ENCODE data around the gene INTS1. TPM values are rescaled to one million over a fixed set of nuclear protein-coding genes. Genes with fewer than 3 reads are reported as not detected.

Gene INTS1
- total RNA-seq, 2 donors from 2014 or later: 79.0 to 153 TPM

DNA sequence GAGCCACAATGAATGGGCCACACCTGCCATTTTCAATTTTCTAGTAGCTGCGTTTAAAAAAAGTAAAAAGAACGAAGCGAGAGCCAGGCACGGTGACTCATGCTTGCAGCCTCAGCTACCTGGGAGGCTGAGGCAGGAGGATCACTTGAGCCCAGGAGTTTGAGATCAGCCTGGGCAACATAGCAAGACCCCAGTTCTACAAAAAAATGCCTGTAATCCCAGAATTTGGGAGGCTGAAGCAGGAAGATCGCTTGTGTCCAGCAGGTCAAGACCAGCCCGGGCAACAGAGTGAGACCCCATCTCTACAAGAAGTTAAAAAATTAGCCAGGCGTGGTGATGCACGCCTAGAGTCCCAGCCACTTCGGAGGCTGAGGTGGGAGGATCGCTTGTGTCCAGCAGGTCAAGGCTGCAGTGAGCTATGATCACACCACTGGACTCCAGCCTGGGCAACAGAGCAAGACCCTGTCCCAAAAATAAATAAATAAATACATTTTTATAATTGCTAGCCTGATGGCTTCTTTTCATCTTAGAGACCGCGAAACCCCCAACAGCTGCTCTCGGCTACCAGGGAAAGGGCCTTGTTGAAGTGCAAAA is 77.0 kb downstream of the INTS1 start:
- no peak overlapping the region for H3K4me3 Mint-ChIP-seq
- no peak overlapping the region for H3K27ac Mint-ChIP-seq
- no peaks in the 10 kb centered on the region for H3K36me3 Mint-ChIP-seq
- no peaks in the 10 kb centered on the region for H3K9me3 Mint-ChIP-seq
- H3K27me3 Mint-ChIP-seq: peaks cover 13 to 14% of the 10 kb centered on the region in 2 donors
- ATAC-seq (no peak), DNase-seq (ENCODE audit: low spot score) (no peak)
- peaks cover 0 to under 1% of the 10 kb centered on the region in 2 donors for H3K4me1 Mint-ChIP-seq (ENCODE audit: low read depth in 2 of 2)

DNA sequence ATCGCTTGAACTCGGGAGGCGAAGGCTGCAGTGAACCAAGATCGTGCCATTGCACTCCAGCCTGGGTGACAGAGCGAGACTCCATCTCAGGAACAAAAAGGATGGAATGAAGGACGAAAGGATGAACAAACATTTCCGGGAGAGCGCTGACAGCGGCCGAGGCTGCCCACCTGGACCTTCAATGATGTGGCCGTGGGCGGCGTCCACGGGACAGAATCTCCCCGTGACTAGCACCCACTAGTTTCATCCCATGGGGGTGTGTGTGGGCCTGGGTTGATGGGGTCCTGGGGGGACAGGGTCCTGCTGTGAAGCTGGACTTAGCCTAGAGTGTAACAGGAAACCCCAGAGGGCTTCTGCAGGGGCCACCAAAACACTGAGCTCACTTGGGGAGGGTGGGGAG is 77.7 kb downstream of the INTS1 start:
- Mint-ChIP-seq H3K4me3 (no peak overlapping the region), H3K36me3 (no peaks in the 10 kb centered on the region), H3K27me3 (peaks cover 13 to 14% of the 10 kb centered on the region in 2 donors), H3K4me1 (ENCODE audit: low read depth in 2 of 2) (no peaks in the 10 kb centered on the region), H3K27ac (no peak overlapping the region), H3K9me3 (no peaks in the 10 kb centered on the region)
- ATAC-seq: no peak
- DNase-seq (ENCODE audit: low spot score): no peak

DNA sequence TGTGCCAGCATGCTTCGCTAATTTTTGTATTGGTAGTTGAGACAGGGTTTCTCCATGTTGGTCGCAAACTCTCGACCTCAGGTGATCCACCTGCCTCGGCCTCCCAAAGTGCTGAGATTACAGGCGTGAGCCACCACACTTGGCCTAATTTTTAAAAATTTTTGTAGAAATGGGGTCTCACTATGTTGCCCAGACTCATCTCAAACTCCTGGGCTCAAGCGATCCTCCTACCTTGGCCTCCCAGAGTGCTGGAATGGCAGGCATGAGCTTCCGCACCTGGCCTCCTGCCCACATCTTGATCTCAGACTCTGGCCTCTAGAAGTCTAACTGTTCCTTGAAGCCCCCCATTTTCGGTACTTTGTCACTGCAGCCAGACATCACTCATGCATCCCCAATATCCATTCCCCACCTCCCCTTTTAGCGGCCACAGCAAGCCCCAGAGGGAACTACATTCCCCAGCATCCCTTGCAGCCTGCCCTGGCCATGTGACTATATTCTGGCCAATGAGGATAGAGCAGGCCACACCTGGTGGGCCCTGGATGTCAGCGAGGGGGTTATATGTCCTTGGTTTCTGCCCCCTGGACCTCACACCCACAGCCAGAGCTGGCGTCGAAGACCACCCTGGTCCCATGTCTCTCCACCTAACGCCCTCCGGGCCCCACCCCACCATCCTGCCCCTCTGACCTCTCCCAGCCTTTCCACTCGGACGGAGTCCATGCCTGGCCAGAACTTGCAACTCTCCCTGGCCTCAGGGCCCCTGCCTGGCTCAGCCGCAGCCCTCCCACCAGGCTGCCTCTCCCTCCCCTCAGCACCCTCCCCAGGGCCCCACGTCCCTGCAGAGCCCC is 78.7 kb downstream of the INTS1 start:
- ATAC-seq: no peak
- no peaks in the 10 kb centered on the region for H3K4me1 Mint-ChIP-seq (ENCODE audit: low read depth in 2 of 2)
- no peak for DNase-seq (ENCODE audit: low spot score)
- H3K27ac Mint-ChIP-seq: no peak overlapping the region
- peaks cover 13 to 14% of the 10 kb centered on the region in 2 donors for H3K27me3 Mint-ChIP-seq
- no peaks in the 10 kb centered on the region for H3K36me3 Mint-ChIP-seq
- H3K4me3 Mint-ChIP-seq: no peak overlapping the region
- H3K9me3 Mint-ChIP-seq: no peaks in the 10 kb centered on the region

- DNase-seq (ENCODE audit: low spot score): no peak
- peaks cover 13 to 14% of the 10 kb centered on the region in 2 donors for H3K27me3 Mint-ChIP-seq
- H3K4me3 Mint-ChIP-seq: no peak overlapping the region
- no peaks in the 10 kb centered on the region for H3K9me3 Mint-ChIP-seq
- no peaks in the 10 kb centered on the region for H3K36me3 Mint-ChIP-seq
- H3K4me1 Mint-ChIP-seq (ENCODE audit: low read depth in 2 of 2): peaks cover 0 to 3% of the 10 kb centered on the region in 2 donors
- no peak overlapping the region for H3K27ac Mint-ChIP-seq
- ATAC-seq: no peak
Observed at GRCh38 chr7:1424041-1424440, 80.1 kb downstream of the INTS1 start.

- H3K27ac Mint-ChIP-seq: no peak overlapping the region
- peaks cover 13 to 14% of the 10 kb centered on the region in 2 donors for H3K27me3 Mint-ChIP-seq
- H3K4me3 Mint-ChIP-seq: no peak overlapping the region
- peaks cover 6 to 7% of the 10 kb centered on the region in 2 donors for H3K4me1 Mint-ChIP-seq (ENCODE audit: low read depth in 2 of 2)
- no peaks in the 10 kb centered on the region for H3K9me3 Mint-ChIP-seq
- H3K36me3 Mint-ChIP-seq: no peaks in the 10 kb centered on the region
- DNase-seq (ENCODE audit: low spot score) (no peak), ATAC-seq (no peak)
Observed at GRCh38 chr7:1423264-1423811, 80.9 kb downstream of the INTS1 start.

GRCh38 chr7:1422512-1423263 is 81.5 kb downstream of the INTS1 start:
- ATAC-seq (no peak), DNase-seq (ENCODE audit: low spot score) (no peak)
- H3K27me3 Mint-ChIP-seq: peaks cover 13 to 16% of the 10 kb centered on the region in 2 donors
- H3K27ac Mint-ChIP-seq: no peak overlapping the region
- H3K36me3 Mint-ChIP-seq: no peaks in the 10 kb centered on the region
- no peak overlapping the region for H3K4me3 Mint-ChIP-seq
- H3K9me3 Mint-ChIP-seq: no peaks in the 10 kb centered on the region
- H3K4me1 Mint-ChIP-seq (ENCODE audit: low read depth in 2 of 2): peaks cover 12 to 14% of the 10 kb centered on the region in 2 donors

DNA sequence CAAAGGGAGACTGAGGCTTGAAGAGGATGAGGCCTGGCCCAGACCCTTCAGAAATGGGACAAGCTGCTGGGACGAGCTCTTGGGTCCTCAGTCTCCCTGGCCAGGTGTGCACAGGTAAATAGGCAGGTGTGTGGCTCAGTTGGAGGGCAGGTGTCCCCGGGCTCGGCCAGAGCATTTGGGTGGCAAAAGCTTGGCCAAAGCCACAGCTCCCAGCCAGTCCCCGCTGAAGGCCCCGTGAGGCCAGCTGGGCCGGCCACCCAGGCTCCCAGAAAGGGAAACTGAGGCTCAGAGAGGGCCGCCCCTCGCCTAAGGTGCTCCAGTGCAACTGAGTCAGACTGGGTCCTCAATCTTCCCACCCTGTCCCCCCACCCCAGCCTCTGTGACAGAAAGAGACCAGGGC is 82.2 kb downstream of the INTS1 start:
- H3K27me3 Mint-ChIP-seq: peaks cover 13 to 16% of the 10 kb centered on the region in 2 donors
- peaks cover 20 to 21% of the 10 kb centered on the region in 2 donors for H3K4me1 Mint-ChIP-seq (ENCODE audit: low read depth in 2 of 2)
- H3K9me3 Mint-ChIP-seq: no peaks in the 10 kb centered on the region
- no peak overlapping the region for H3K4me3 Mint-ChIP-seq
- no peak overlapping the region for H3K27ac Mint-ChIP-seq
- DNase-seq (ENCODE audit: low spot score) (no peak), ATAC-seq (no peak)
- no peaks in the 10 kb centered on the region for H3K36me3 Mint-ChIP-seq

DNA sequence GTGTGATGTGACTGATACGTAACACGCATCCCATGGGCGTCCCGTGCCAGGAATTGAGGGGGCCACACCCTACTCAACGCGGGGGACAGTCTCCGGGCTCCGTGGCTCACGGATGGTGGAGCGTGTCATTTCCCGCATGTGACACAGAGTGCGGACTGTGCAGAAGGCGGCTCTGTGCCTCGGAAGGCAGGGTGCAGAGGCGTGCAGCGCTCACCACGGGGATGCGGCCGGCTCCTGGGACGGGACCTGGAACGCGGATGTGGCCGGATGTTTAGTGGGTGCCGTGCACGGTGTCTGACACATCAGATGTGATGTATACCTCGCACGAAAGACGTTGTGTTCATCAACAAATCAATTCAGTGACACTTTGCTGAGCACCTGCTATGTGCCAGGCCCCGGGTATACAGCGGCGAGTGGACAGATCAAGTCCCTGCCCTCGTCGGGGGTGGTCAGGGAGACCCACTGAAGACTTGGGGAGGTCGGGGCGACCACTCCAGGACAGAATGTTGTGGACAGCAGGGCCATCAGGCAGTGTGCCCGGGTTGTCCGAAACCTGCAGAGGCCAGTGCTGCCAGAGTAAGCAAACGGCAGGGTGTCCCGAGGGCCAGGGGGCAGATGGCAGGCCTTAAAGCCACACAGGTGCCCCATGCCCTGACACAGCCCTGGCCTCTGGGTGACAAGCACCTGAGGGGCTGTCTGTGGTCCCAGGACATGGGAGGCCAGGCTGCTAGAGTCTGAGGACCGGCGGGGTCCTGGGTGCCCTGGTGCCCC is 83.0 kb downstream of the INTS1 start:
- peaks cover 22 to 25% of the 10 kb centered on the region in 2 donors for H3K4me1 Mint-ChIP-seq (ENCODE audit: low read depth in 2 of 2)
- no peak for DNase-seq (ENCODE audit: low spot score)
- H3K36me3 Mint-ChIP-seq: no peaks in the 10 kb centered on the region
- H3K27me3 Mint-ChIP-seq: peaks cover 13 to 17% of the 10 kb centered on the region in 2 donors
- no peak overlapping the region for H3K27ac Mint-ChIP-seq
- no peak for ATAC-seq
- H3K4me3 Mint-ChIP-seq: no peak overlapping the region
- no peaks in the 10 kb centered on the region for H3K9me3 Mint-ChIP-seq

Other genes with a start within 250 kb of the INTS1 start
- gene MICALL2, start 44.9 kb downstream of the INTS1 start, total RNA-seq: 1 to 10 TPM; 2.0 to 2.1 TPM
- 10 to 100 TPM; 43.1 to 60.9 TPM for gene MAFK, start 26.3 kb upstream of the INTS1 start, total RNA-seq
- gene TMEM184A, start 51.8 kb upstream of the INTS1 start, total RNA-seq: not detected
- gene PSMG3, start 65.6 kb upstream of the INTS1 start, total RNA-seq: 10 to 100 TPM; 23.2 to 69.1 TPM
- gene ELFN1, start 165.9 kb upstream of the INTS1 start, total RNA-seq: under 1 TPM in 1 of 2 donors, not detected in 1; 0.11 TPM

All from natural killer cell treated with Interleukin-12 subunit alpha and Interleukin-12 subunit beta and Interleukin-15 and Interleukin-18, amount 100 ng/mL, for 72 hours (primary cell).